Central memory CD8-positive, alpha-beta T cell (primary cell): Measurements from ENCODE around the gene DCUN1D2.

Experiments used
- ATAC-seq: fragments of 150-1000 bp; cut with Tn5 transposase; replicated peaks from 2 replicates; pipeline ENCODE4 v1.10.0; 2022; ENCODE audit warnings: mild to moderate bottlenecking, moderate FRiP score, moderate number of reproducible peaks; ENCODE audit not compliant: poor library complexity, severe bottlenecking; ENCODE audit errors: extremely low read depth
- DNase-seq, 2 donors: peaks; one replicate each; pipeline ENCODE4 v3.0.0; 2021; ENCODE audit warnings: low spot score in 2 of 2
- H3K27ac Mint-ChIP-seq: one replicate; pipeline ENCODE4 v1.8.0; 2022; ENCODE audit warnings: low read depth, mild to moderate bottlenecking, moderate library complexity, mixed read lengths
- H3K27me3 Mint-ChIP-seq: one replicate; pipeline ENCODE4 v1.8.0; 2022; ENCODE audit warnings: mixed read lengths
- H3K36me3 Mint-ChIP-seq: one replicate; pipeline ENCODE4 v1.8.0; 2022; ENCODE audit warnings: mild to moderate bottlenecking, moderate library complexity, mixed read lengths; ENCODE audit not compliant: insufficient read depth
- H3K4me1 Mint-ChIP-seq: one replicate; pipeline ENCODE4 v1.8.0; 2022; ENCODE audit warnings: mixed read lengths
- H3K4me3 Mint-ChIP-seq: one replicate; pipeline ENCODE4 v1.8.0; 2022; ENCODE audit warnings: mild to moderate bottlenecking, moderate library complexity, mixed read lengths
- H3K9me3 Mint-ChIP-seq: one replicate; pipeline ENCODE4 v1.8.0; 2022; ENCODE audit warnings: mixed read lengths

Gene DCUN1D2

DNA sequence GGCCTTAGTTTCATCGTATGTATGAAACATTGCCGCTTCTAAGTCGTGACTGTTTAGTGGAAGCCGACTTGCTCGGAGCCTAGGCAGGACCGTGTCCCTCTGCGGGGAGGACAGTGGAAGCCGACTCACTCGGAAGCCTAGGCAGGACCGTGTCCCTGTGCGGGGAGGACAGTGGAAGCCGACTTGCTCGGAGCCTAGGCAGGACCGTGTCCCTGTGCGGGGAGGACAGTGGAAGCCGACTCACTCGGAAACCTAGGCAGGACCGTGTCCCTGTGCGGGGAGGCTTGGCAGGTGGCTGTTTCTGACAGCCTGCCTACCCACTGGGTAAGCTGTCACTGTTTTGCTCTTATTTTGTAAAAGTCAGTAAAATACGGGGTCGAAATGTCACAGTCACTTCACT lies 20.4 kb upstream of the DCUN1D2 start:
- H3K4me3 Mint-ChIP-seq, result no peak overlapping the region
- no peak for ATAC-seq
- no peak overlapping the region for H3K27ac Mint-ChIP-seq
- no peaks in the 10 kb centered on the region for H3K9me3 Mint-ChIP-seq
- H3K27me3 Mint-ChIP-seq, result no peaks in the 10 kb centered on the region
- H3K4me1 Mint-ChIP-seq, result peaks cover 10% of the 10 kb centered on the region
- no peak for DNase-seq
- H3K36me3 Mint-ChIP-seq, result peaks cover 13% of the 10 kb centered on the region

DNA sequence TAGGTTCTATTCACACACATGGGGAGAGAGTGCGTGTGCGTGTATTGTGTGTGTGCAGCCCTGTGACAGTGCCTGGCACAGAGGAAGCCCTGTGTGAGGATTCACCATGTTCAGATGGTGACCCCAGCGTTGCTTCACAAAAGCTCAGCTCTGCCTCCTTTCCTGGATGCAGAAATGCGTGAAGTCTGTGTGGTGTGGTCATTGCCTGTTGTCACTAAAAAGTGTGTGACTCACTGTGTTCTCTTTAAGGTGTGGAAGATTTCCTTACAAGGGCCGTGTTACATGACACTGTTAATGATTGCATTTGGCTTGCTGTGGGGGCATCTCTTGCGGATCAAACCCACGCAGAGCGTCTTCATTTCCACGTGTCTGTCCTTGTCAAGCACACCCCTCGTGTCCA lies 19.5 kb upstream of the DCUN1D2 start:
- H3K4me3 Mint-ChIP-seq, result no peak overlapping the region

DNA sequence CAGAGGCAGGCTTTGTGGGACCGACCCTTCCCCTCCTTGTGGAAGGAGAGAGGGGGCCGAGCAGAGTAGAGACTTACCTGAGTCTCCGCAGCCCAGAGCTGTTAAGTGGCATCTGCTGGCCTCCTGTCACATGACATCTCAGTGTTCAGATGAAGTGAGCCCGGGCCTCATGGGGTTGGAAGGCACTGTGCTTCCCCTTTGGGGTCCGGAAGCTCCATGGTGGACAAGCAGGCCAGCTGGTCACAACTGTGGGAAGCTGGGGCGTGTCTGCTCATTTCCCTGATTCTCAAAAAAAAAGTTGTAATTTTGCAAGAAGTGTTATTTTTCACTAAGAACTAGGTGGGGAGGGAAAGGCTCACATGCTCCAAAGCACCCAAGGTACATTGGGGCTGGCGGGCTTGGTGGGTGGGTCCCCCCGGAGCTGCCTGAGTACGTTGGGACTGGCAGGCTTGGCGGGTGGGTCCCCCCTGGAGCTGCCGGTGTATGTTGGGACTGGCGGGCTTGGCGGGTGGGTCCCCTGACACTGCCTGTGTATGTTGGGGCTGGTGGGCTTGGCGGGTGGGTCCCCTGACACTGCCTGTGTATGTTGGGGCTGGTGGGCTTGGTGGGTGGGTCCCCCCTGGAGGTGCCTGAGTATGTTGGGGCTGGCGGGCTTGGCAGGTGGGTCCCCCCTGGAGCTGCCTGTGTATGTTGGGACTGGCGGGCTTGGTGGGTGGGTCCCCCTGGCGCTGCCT lies 18.2 kb upstream of the DCUN1D2 start:
- peaks cover 10% of the 10 kb centered on the region for H3K4me1 Mint-ChIP-seq
- peak overlapping the region; percentile 67 for H3K27ac Mint-ChIP-seq
- ATAC-seq (no peak), DNase-seq (no peak)
- H3K4me3 Mint-ChIP-seq, result no peak overlapping the region
- no peaks in the 10 kb centered on the region for H3K9me3 Mint-ChIP-seq
- H3K27me3 Mint-ChIP-seq, result no peaks in the 10 kb centered on the region
- H3K36me3 Mint-ChIP-seq, result peaks cover 19% of the 10 kb centered on the region

More for the DNA sequence above, 19.5 kb upstream of the DCUN1D2 start:
- Mint-ChIP-seq H3K27ac (peak overlapping the region; percentile 68), H3K27me3 (no peaks in the 10 kb centered on the region), H3K4me1 (peaks cover 10% of the 10 kb centered on the region), H3K36me3 (peaks cover 14% of the 10 kb centered on the region), H3K9me3 (no peaks in the 10 kb centered on the region)
- no peak for ATAC-seq
- DNase-seq, result no peak

DNA sequence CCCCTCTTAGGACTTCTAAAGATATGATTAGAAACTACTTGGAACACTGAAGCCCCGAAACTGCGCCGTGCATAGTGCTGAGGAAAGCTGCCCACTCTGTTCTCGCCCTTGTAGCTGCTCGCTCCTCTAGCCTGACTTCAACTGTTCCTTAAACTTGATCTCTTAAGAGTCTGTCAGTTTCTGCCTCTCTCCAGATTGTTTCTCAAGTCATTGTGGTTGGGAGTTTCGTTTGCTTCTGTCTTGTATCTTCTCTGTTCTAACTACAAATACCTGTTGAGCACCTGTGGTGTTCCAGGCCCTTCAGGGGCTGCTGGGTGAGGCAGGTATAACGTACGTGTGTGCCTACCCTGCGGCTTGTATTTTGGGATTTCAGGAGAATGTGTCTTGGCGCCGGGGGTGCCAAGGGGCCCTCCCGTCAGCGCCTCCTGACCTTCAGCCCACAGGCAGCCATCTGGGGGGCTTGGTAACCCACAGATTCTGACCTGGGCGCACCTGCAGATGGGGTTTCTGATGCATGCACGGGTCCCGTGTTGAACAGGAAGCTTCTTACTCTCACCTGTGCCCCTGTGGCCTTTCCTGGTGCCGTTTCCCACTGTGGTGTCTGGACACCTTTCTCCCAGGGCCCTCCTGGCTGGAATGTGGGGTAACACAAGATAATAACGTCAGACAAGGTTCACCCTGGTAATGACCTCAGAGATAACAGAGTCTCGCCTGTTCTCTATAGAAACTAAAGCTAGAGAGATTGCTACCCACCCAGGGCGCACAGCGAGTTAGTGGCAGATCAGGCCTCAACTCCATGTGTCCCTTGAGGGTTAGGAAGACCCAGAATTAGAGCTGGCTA lies 17.2 kb upstream of the DCUN1D2 start:
- ATAC-seq (no peak), DNase-seq (no peak)
- peak overlapping the region; percentile 67 for H3K27ac Mint-ChIP-seq
- H3K27me3 Mint-ChIP-seq, result no peaks in the 10 kb centered on the region
- H3K4me1 Mint-ChIP-seq, result peaks cover 10% of the 10 kb centered on the region
- H3K36me3 Mint-ChIP-seq, result peaks cover 26% of the 10 kb centered on the region
- no peaks in the 10 kb centered on the region for H3K9me3 Mint-ChIP-seq
- H3K4me3 Mint-ChIP-seq, result no peak overlapping the region

DNA sequence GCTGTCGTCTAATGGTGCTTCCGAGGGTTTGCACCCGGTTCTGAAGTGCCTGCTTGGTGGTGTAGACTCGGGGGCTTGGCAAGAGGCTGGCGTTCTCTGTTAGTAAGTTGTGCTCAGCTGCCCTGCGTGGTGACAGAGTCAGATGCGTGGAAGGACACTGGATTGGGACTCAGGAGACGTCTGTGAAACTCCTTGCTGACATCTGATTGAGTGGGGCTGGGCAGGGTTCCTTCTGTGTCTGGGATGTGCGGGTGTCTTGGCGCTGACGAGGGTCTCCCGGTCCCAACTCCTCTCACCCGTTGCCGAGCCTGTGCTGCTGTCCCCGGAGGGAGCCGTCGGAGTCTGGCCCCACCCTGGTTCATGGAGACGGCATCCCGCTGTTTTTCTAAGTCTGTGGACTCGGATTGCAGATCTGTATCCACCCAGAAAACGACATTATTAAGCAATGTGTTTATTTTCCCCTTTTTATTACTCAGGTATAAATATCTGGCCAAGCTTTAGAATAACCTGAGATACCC lies 16.4 kb upstream of the DCUN1D2 start:
- H3K9me3 Mint-ChIP-seq, result no peaks in the 10 kb centered on the region
- DNase-seq (no peak), ATAC-seq (no peak)
- H3K27me3 Mint-ChIP-seq, result no peaks in the 10 kb centered on the region
- H3K27ac Mint-ChIP-seq, result no peak overlapping the region
- H3K4me1 Mint-ChIP-seq, result peaks cover 10% of the 10 kb centered on the region
- H3K36me3 Mint-ChIP-seq, result peaks cover 28% of the 10 kb centered on the region
- no peak overlapping the region for H3K4me3 Mint-ChIP-seq

DNA sequence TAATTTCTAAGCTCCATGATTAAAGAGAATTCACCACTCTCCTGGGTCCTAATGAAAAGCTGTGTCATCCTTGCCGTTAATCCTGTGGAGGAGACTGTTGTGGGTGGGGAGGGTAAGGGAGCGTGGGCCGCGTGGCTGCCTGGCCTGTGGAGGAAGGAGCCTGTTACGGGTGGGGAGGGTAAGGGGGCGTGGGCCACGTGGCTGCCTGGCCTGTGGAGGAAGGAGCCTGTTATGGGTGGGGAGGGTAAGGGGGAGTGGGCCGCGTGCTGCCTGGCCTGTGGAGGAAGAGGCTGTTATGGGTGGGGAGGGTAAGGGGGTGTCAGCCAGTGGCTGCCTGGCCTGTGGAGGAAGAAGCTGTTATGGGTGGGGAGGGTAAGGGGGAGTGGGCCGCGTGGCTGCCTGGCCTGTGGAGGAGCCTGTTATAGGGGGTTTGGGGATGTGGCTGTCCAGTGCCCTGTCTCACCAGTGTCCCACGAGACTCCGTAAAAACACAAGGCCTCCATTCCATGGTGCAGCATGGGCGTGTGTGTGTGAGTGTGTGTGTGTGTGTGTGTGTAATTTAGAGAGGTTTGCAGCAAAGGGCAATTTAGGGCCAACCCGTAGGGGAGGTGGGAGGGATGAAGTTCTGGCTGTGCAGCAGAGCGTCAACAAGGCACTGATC lies 15.6 kb upstream of the DCUN1D2 start:
- Mint-ChIP-seq H3K4me3 (no peak overlapping the region), H3K36me3 (peaks cover 33% of the 10 kb centered on the region), H3K27ac (no peak overlapping the region), H3K4me1 (peaks cover 10% of the 10 kb centered on the region), H3K9me3 (no peaks in the 10 kb centered on the region), H3K27me3 (no peaks in the 10 kb centered on the region)
- DNase-seq (no peak), ATAC-seq (no peak)

DNA sequence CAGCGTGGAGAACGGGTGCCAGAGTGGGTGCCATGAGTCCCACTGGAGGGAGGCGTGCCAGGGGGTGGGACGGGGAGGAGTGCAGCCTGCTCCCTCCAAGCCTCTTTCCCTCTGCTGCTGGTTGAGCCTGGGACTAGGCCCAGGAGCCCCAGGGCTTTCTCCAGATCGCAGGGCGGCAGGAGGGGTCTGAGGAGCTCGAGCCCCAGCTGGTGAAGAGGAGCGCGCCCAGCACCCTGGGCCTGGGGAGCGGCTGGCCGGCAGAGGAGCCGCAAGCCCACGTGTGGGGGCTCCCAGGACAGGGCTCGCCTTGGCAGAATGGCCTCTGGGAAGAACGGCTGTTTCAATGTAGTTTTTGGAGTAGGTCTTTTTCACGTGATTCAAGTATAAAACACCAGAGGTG lies 12.2 kb upstream of the DCUN1D2 start:
- Mint-ChIP-seq H3K27ac (no peak overlapping the region), H3K4me1 (peaks cover 4% of the 10 kb centered on the region), H3K27me3 (no peaks in the 10 kb centered on the region), H3K4me3 (no peak overlapping the region), H3K36me3 (peaks cover 40% of the 10 kb centered on the region), H3K9me3 (no peaks in the 10 kb centered on the region)
- ATAC-seq (no peak), DNase-seq (no peak)

GRCh38 chr13:113500530-113501265 lies 10.2 kb upstream of the DCUN1D2 start:
- no peak overlapping the region for H3K4me3 Mint-ChIP-seq
- H3K27me3 Mint-ChIP-seq, result no peaks in the 10 kb centered on the region
- no peaks in the 10 kb centered on the region for H3K9me3 Mint-ChIP-seq
- DNase-seq, result no peak
- H3K4me1 Mint-ChIP-seq, result peaks cover 11% of the 10 kb centered on the region
- H3K36me3 Mint-ChIP-seq, result peaks cover 38% of the 10 kb centered on the region
- no peak for ATAC-seq
- no peak overlapping the region for H3K27ac Mint-ChIP-seq

DNA sequence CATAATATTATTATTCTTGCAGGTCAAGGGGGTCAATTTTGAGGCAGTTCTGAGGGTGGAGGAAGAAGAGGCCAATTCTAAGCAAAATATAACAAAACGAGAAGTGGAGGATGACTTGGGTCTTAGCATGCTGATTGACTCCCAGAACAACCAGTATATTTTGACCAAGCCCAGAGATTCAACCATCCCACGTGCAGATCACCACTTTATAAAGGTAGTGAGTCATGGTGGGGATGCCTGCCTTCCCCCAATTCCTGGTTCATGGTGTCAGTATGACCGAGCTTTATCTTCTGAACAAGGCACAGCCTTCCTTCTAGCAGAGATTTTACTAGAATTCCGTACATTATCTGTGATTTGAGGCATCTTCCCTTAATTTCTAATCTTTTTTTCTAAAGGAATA lies 9.4 kb upstream of the DCUN1D2 start:
- Mint-ChIP-seq H3K27me3 (no peaks in the 10 kb centered on the region), H3K9me3 (no peaks in the 10 kb centered on the region), H3K36me3 (peaks cover 40% of the 10 kb centered on the region), H3K27ac (no peak overlapping the region), H3K4me1 (peaks cover 17% of the 10 kb centered on the region), H3K4me3 (no peak overlapping the region)
- ATAC-seq (no peak), DNase-seq (no peak)

GRCh38 chr13:113498905-113499304 lies 8.4 kb upstream of the DCUN1D2 start:
- peaks cover 36% of the 10 kb centered on the region for H3K36me3 Mint-ChIP-seq
- ATAC-seq (no peak), DNase-seq (no peak)
- H3K27ac Mint-ChIP-seq, result peak overlapping the region; percentile 18
- H3K4me1 Mint-ChIP-seq, result peaks cover 24% of the 10 kb centered on the region
- no peaks in the 10 kb centered on the region for H3K27me3 Mint-ChIP-seq
- H3K9me3 Mint-ChIP-seq, result no peaks in the 10 kb centered on the region
- no peak overlapping the region for H3K4me3 Mint-ChIP-seq

- ATAC-seq, result no peak
- Mint-ChIP-seq H3K36me3 (peaks cover 32% of the 10 kb centered on the region), H3K27ac (no peak overlapping the region), H3K4me1 (peaks cover 33% of the 10 kb centered on the region), H3K9me3 (no peaks in the 10 kb centered on the region), H3K27me3 (no peaks in the 10 kb centered on the region), H3K4me3 (no peak overlapping the region)
- no peak for DNase-seq
These were observed 6.7 kb upstream of the DCUN1D2 start for GRCh38 chr13:113497217-113497616.
